H1 (cell line): Measurements from ENCODE around the gene MRPL36. TPM values are rescaled to one million over a fixed set of nuclear protein-coding genes. Genes with fewer than 3 reads are reported as not detected.

ENCODE experiments used
- CHD7 ChIP-seq: fragments of 300-600 bp; sonication (generic); IDR thresholded peaks from 2 replicates; pipeline ENCODE4 v1.7.1; 2012; ENCODE audit warnings: low read length, moderate library complexity, mild to moderate bottlenecking, inconsistent platforms; ENCODE audit not compliant: insufficient replicate concordance
- GABPA ChIP-seq: IDR thresholded peaks from 2 replicates; pipeline ENCODE4 v1.6.1; 2011; ENCODE audit warnings: mild to moderate bottlenecking, low read length, moderate library complexity, borderline replicate concordance; ENCODE audit not compliant: insufficient read depth
- HDAC2 ChIP-seq, 2 experiments: fragments of 300-600 bp in 1 of 2; sonication (generic) in 1 of 2; IDR thresholded peaks; 2 replicates each; pipeline ENCODE4 v1.6.1; 2011 to 2012; ENCODE audit warnings: low read depth in 2 of 2, low read length in 2 of 2, mild to moderate bottlenecking in 2 of 2, moderate library complexity in 2 of 2, borderline replicate concordance in 1 of 2, inconsistent platforms in 1 of 2
- JUN ChIP-seq: IDR thresholded peaks from 2 replicates; pipeline ENCODE4 v1.6.1; 2011; ENCODE audit warnings: low read depth, mild to moderate bottlenecking, improper control_type of control experiment, low read length
- RFX5 ChIP-seq: IDR thresholded peaks from 2 replicates; pipeline ENCODE4 v1.6.1; 2011; ENCODE audit warnings: low read depth, low read length, improper control_type of control experiment, borderline replicate concordance
- TBP ChIP-seq: IDR thresholded peaks from 2 replicates; pipeline ENCODE4 v1.6.1; 2011; ENCODE audit warnings: low read depth, low read length, improper control_type of control experiment
- TEAD4 ChIP-seq: IDR thresholded peaks from 2 replicates; pipeline ENCODE4 v1.6.1; 2012; ENCODE audit warnings: low read depth, low read length, inconsistent platforms, mixed read lengths
- polyA plus RNA-seq, 7 experiments: library from polyadenylated mRNA; depleted of rRNA in 3 of 7; stranded (reverse) in 5 of 7; unstranded in 2 of 7; fragments of >200 nt in 5 of 7; fragments of 200-250 nt in 2 of 7; gene quantifications; 1 replicate in 5 of 7; 2 replicates in 1 of 7; 4 replicates in 1 of 7; pipeline versions ENCODE4 v1.2.1 to v1.2.3, GENCODE V29; 2011 to 2013; ENCODE audit warnings: missing spikeins in 2 of 7, mixed read lengths in 2 of 7
- total RNA-seq: library from RNA; stranded (reverse); fragmentation: NEBNext Ultra II Directional; extraction: Animal tissue kit (Norgen Biotek cat#: 25700); gene quantifications from 2 replicates; pipeline ENCODE4 v1.2.1, GENCODE V29; 2021

Gene MRPL36
- total and polyA plus RNA-seq, 2 of the 8 experiments (the other 6 are each of a cell fraction or from before 2014, with no cell fraction given): 56.3 to 81.5 TPM

- TF ChIP-seq CHD7 (no peak), RFX5 (no peak), HDAC2 (IDR thresholded peaks at IDR 0.05; ENCODE audit: borderline replicate concordance in 1 of 2, low read depth in 2 of 2, low read length in 2 of 2) (no peak), TEAD4 (no peak), TBP (no peak), JUN (no peak), GABPA (no peak)
- TF ChIP-seq, all 59 proteins: peak for 0
Observed at GRCh38 chr5:1788200-1788599, 11.4 kb downstream of the MRPL36 start (continued).
